A549 (cell line): ENCODE data around the gene PTPRN2. TPM values are rescaled to one million over a fixed set of nuclear protein-coding genes. Genes with fewer than 3 reads are reported as not detected.
"Not testable (repeated sequence)": the region's sequence is repeated elsewhere in the genome, so short reads cannot be mapped to it uniquely, and the experiment has no call there.

Experiments used
- ATAC-seq, 2 experiments: fragments of 200-7000 bp in 1 of 2; fragments of >200 bp in 1 of 2; cut with Nextera tagmentation in 1 of 2; cut with Tn5 transposase in 1 of 2; 3 replicates each; pipeline versions ENCODE4 v1.8.0 to v1.9.1; 2018 to 2020; ENCODE audit warnings: mild to moderate bottlenecking in 1 of 2, moderate library complexity in 1 of 2
- CTCF ChIA-PET: fragments of 300-600 bp; sonication (Branson Sonifier 250); formaldehyde crosslinking; extraction: SDS; loops from one replicate; lab custom pipeline; 2021; ENCODE audit warnings: antibody characterized with exemption, inconsistent platforms; lab: Yijun Ruan, JAX
- POLR2A ChIA-PET: fragments of 350-600 bp; formaldehyde crosslinking; extraction: SDS; loops from one replicate; lab custom pipeline; 2021; ENCODE audit warnings: antibody characterized with exemption, inconsistent platforms; lab: Yijun Ruan, JAX
- DNase-seq, 2 experiments: peaks; one replicate each; pipeline versions ENCODE4 v3.0.0 to v3.0.0-alpha.2; 2011 to 2016; ENCODE audit warnings: low read depth in 1 of 2, low spot score in 1 of 2
- FAIRE-seq: peaks from 2 replicates; lab custom pipeline; 2011; peaks lifted over from hg19 to GRCh38; lab: Jason Lieb, UNC
- H3K27ac ChIP-seq, 2 experiments: fragments of >200 bp; sonication (Bioruptor Twin); formaldehyde crosslinking; 3 replicates each; pipeline ENCODE4 v1.5.1; 2016 to 2017
- H3K4me1 ChIP-seq: fragments of >200 bp; sonication (Bioruptor Twin); formaldehyde crosslinking; 3 replicates; pipeline ENCODE4 v1.6.1; 2016
- H3K4me2 ChIP-seq: fragments of >200 bp; sonication (Bioruptor Twin); formaldehyde crosslinking; 3 replicates; pipeline ENCODE4 v1.6.1; 2016
- H3K4me3 ChIP-seq: fragments of >200 bp; sonication (Bioruptor Twin); formaldehyde crosslinking; 3 replicates; pipeline ENCODE4 v1.5.1; 2016
- H3K9me3 ChIP-seq: fragments of >200 bp; sonication (Bioruptor Twin); formaldehyde crosslinking; 3 replicates; pipeline ENCODE4 v1.6.1; 2016
- BHLHE40 ChIP-seq: IDR thresholded peaks from 2 replicates; pipeline ENCODE4 v1.6.1; 2012; ENCODE audit warnings: low read depth, low read length, inconsistent platforms
- CHD2 ChIP-seq: fragments of 150-350 bp; IDR thresholded peaks from 2 replicates; pipeline ENCODE4 v1.6.1; 2014; ENCODE audit warnings: low read length; ENCODE audit not compliant: partially characterized antibody
- CTCF ChIP-seq: fragments of >200 bp; sonication (Bioruptor Twin); formaldehyde crosslinking; IDR thresholded peaks from 3 replicates; pipeline ENCODE4 v1.5.1; 2016
- EHF ChIP-seq: fragments of 250-450 bp; sonication (Bioruptor Pico); IDR thresholded peaks from 2 replicates; pipeline ENCODE4 v1.5.0; 2020; ENCODE audit warnings: mild to moderate bottlenecking
- FOSB ChIP-seq: fragments of 250-450 bp; sonication (Bioruptor Pico); IDR thresholded peaks from 2 replicates; pipeline ENCODE4 v1.5.0; 2020; ENCODE audit warnings: mild to moderate bottlenecking, moderate library complexity
- FOSL2 ChIP-seq, 2 experiments: fragments of 450-650 bp in 1 of 2; fragments of >200 bp in 1 of 2; sonication (Bioruptor Twin) in 1 of 2; formaldehyde crosslinking; IDR thresholded peaks; 2 replicates each; pipeline versions ENCODE4 v1.5.0 to v1.6.1; 2016 to 2020; ENCODE audit warnings: mild to moderate bottlenecking in 1 of 2, moderate library complexity in 1 of 2
- FOXS1 ChIP-seq: fragments of 250-450 bp; sonication (Bioruptor Pico); IDR thresholded peaks from 2 replicates; pipeline ENCODE4 v1.5.0; 2020; ENCODE audit warnings: mild to moderate bottlenecking, moderate library complexity
- HES2 ChIP-seq: fragments of >200 bp; sonication (Bioruptor Twin); formaldehyde crosslinking; IDR thresholded peaks from 2 replicates; pipeline ENCODE4 v1.6.1; 2016
- HOXA7 ChIP-seq: fragments of 250-450 bp; sonication (Bioruptor Pico); IDR thresholded peaks from 2 replicates; pipeline ENCODE4 v1.5.0; 2020; ENCODE audit warnings: mild to moderate bottlenecking, moderate library complexity
- JUN ChIP-seq, 2 experiments: fragments of >200 bp; sonication (Bioruptor Twin); formaldehyde crosslinking; IDR thresholded peaks; 2 replicates in 1 of 2; 3 replicates in 1 of 2; pipeline ENCODE4 v1.6.1; 2016 to 2017
- MAFK ChIP-seq: fragments of 450-650 bp; IDR thresholded peaks from 2 replicates; pipeline ENCODE4 v1.6.1; 2014; ENCODE audit not compliant: partially characterized antibody
- NPAS2 ChIP-seq: fragments of 250-450 bp; sonication (Bioruptor Pico); IDR thresholded peaks from 2 replicates; pipeline ENCODE4 v1.8.0; 2022; ENCODE audit warnings: mild to moderate bottlenecking, moderate library complexity, borderline replicate concordance
- NR3C1 ChIP-seq: fragments of >200 bp; sonication (Bioruptor Twin); formaldehyde crosslinking; IDR thresholded peaks from 3 replicates; pipeline ENCODE4 v1.6.1; 2017
- POLR2AphosphoS2 ChIP-seq: conservative IDR thresholded peaks from 2 replicates; pipeline ENCODE4 v1.6.1; 2012; ENCODE audit warnings: low read length, improper control_type of control experiment, inconsistent platforms
- RCOR1 ChIP-seq: fragments of 150-350 bp; IDR thresholded peaks from 2 replicates; pipeline ENCODE4 v1.6.1; 2014; ENCODE audit warnings: antibody characterized with exemption, low read length, low read depth
- SMC3 ChIP-seq: fragments of >200 bp; sonication (Bioruptor Twin); formaldehyde crosslinking; IDR thresholded peaks from 3 replicates; pipeline ENCODE4 v1.6.1; 2018; ENCODE audit warnings: inconsistent platforms
- USF2 ChIP-seq: fragments of 450-650 bp; IDR thresholded peaks from 2 replicates; pipeline ENCODE4 v1.6.1; 2014; ENCODE audit warnings: antibody characterized with exemption
- ZNF302 ChIP-seq: fragments of 250-450 bp; sonication (Bioruptor Pico); IDR thresholded peaks from 2 replicates; pipeline ENCODE4 v1.9.0; 2021; ENCODE audit warnings: inconsistent platforms, mild to moderate bottlenecking, moderate library complexity
- WGBS: methylation state at CpG from one replicate; pipeline ENCODE4 v1.1.6; 2017; ENCODE audit errors: missing lambda C conversion rate; 5-methylcytosine and 5-hydroxymethylcytosine counted together
- polyA plus RNA-seq, 4 experiments: library from polyadenylated mRNA; depleted of rRNA in 3 of 4; stranded (reverse); fragments of >200 nt; fragmentation: RNase III in 1 of 4; extraction: RNeasy Plus Mini Kit Qiagen cat#74134 plus additional on column Dnase treatment in 1 of 4; gene quantifications; 2 replicates in 3 of 4; 3 replicates in 1 of 4; pipeline ENCODE4 v1.2.3, GENCODE V29; 2011 to 2017

The PTPRN2 gene
- polyA plus RNA-seq, 2 of the 4 experiments (the other 2 are of a cell fraction) = 0.41 to 1.2 TPM

- no peak overlapping the region for H3K4me3 ChIP-seq
- TF ChIP-seq CHD2 (no peak), HOXA7 (CRISPR knock-in tag) (no peak), POLR2AphosphoS2 (no peak), CTCF (no peak), MAFK (no peak), FOSB (CRISPR knock-in tag) (no peak), EHF (CRISPR knock-in tag) (no peak), FOXS1 (no peak), HES2 (no peak), FOSL2 (IDR thresholded peaks at IDR 0.05) (no peak), FOSL2 (CRISPR knock-in tag; IDR thresholded peaks at IDR 0.05) (no peak), ZNF302 (CRISPR knock-in tag) (no peak), NPAS2 (no peak), USF2 (no peak), SMC3 (no peak)
- H3K27ac ChIP-seq = no peak overlapping the region
- ATAC-seq (no peak), FAIRE-seq (no peak), DNase-seq (no peak)
- POLR2A ChIA-PET = no interaction called here
- no peaks in the 10 kb centered on the region for H3K4me1 ChIP-seq
- CTCF ChIA-PET = no interaction called here
- 12% methylated on average over 9 of the region's 16 CpGs for WGBS
- no peak overlapping the region for H3K4me2 ChIP-seq
- H3K9me3 ChIP-seq = no peaks in the 10 kb centered on the region
These were observed 430.2 kb downstream of the PTPRN2 start for GRCh38 chr7:158157460-158157859.

- H3K4me1 ChIP-seq, POLR2A ChIA-PET, H3K9me3 ChIP-seq, FAIRE-seq, CTCF ChIA-PET, H3K27ac ChIP-seq: not testable (repeated sequence)
- peak; percentile 34 to 72 for DNase-seq
- WGBS = 11% methylated on average over 13 of the region's 17 CpGs
- H3K4me3 ChIP-seq = peak overlapping the region; percentile 9; the same call in 2 of the 3 replicates
- H3K4me2 ChIP-seq = peak overlapping the region; percentile 26
- ATAC-seq = peak; percentile 92 to 100
These were observed 436.4 kb downstream of the PTPRN2 start for GRCh38 chr7:158151273-158151672.

GRCh38 chr7:158150234-158150633 is 437.4 kb downstream of the PTPRN2 start:
- TF ChIP-seq BHLHE40 (no peak), NR3C1 (no peak), HES2 (no peak), JUN (IDR thresholded peaks at IDR 0.05) (no peak), USF2 (no peak), RCOR1 (no peak)
- no peak for FAIRE-seq
- WGBS = 65% methylated on average over 7 of the region's 7 CpGs

GRCh38 chr7:158147431-158147830 is 440.2 kb downstream of the PTPRN2 start:
- ATAC-seq = not testable (repeated sequence)
- FAIRE-seq = peak; percentile 91

More at GRCh38 chr7:158150234-158150633, 437.4 kb downstream of the PTPRN2 start:
- DNase-seq (no peak), ATAC-seq (no peak; a peak in 1 of 6 replicates)
- Histone ChIP-seq H3K4me2 (no peak overlapping the region), H3K4me3 (no peak overlapping the region), H3K4me1 (peaks cover 4% of the 10 kb centered on the region; the same call in 1 of the 3 replicates), H3K27ac (no peak overlapping the region), H3K9me3 (peaks cover 13% of the 10 kb centered on the region)
- ChIA-PET CTCF (no interaction called here), POLR2A (no interaction called here)

More at GRCh38 chr7:158147431-158147830, 440.2 kb downstream of the PTPRN2 start:
- 80% methylated on average over 16 of the region's 18 CpGs for WGBS
- H3K27ac ChIP-seq, H3K4me1 ChIP-seq, H3K4me3 ChIP-seq, POLR2A ChIA-PET, CTCF ChIA-PET, DNase-seq, H3K4me2 ChIP-seq: not testable (repeated sequence)
- peaks cover 13% of the 10 kb centered on the region for H3K9me3 ChIP-seq
